GM18867 (cell line): ENCODE results near the gene RBM23.
A peak's percentile ranks its signal among the peaks of the same experiment; 100 is the strongest.

Experiments
- ATAC-seq: cut with Tn5 transposase; IDR thresholded peaks from one replicate; pipeline ENCODE4 v1.9.1; 2021; ENCODE audit warnings: mild to moderate bottlenecking, moderate library complexity; ENCODE audit not compliant: unreplicated experiment

The RBM23 gene

DNA sequence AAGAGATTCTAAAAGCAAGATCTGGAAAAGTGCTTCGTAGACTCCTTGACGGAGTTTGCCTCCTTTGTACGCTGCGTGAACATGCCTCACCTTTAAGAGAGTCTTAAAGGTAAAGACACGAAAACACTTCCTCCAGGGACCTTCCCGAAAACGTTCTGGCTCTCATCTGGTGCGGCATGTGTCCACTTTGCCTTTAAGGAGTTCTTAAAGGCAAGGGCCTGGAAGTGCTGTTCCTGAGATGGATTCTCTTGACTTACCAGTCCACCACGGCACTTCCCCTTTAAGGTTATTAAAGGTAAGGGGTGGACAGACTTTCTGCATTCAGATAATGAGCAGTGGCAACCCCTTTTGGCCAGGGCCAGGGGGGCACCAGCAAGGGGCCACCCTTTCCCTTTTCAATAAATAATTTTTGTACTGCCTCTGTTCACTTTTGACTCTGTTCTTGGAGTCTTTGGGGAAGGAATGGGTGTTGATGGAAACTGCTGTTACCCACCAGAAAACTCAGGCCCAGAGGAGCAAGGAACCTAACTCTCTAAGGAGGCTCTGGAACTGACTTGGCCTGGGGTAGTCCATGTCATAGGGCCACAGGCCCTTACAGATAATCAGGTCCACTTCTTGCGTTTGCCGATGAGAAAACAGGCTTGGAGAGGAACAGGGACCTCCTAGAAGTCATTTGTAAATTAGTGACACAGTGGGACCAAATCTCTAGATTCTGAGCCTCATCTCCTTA is 31.5 kb downstream of the RBM23 start:
- ATAC-seq = peak; percentile 36

- ATAC-seq = peak; percentile 53
Observed at GRCh38 chr14:22886500-22887259, 32.3 kb downstream of the RBM23 start.

DNA sequence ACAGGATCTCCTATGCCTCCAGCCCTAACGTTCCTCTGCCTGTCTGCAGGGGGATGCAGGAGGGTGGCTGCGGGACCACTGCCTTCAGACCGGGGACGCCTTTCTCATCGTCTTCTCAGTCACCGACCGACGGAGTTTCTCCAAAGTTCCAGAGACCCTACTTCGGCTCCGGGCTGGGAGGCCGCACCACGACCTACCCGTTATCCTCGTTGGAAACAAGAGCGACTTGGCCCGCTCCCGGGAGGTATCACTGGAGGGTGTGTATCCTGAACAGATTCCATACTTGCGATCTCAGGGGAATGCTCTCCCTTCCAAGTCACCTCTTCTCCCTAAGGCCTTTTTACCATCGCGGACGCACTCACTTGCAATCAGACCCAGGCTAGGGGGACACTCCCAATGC is 33.0 kb downstream of the RBM23 start:
- no peak for ATAC-seq

DNA sequence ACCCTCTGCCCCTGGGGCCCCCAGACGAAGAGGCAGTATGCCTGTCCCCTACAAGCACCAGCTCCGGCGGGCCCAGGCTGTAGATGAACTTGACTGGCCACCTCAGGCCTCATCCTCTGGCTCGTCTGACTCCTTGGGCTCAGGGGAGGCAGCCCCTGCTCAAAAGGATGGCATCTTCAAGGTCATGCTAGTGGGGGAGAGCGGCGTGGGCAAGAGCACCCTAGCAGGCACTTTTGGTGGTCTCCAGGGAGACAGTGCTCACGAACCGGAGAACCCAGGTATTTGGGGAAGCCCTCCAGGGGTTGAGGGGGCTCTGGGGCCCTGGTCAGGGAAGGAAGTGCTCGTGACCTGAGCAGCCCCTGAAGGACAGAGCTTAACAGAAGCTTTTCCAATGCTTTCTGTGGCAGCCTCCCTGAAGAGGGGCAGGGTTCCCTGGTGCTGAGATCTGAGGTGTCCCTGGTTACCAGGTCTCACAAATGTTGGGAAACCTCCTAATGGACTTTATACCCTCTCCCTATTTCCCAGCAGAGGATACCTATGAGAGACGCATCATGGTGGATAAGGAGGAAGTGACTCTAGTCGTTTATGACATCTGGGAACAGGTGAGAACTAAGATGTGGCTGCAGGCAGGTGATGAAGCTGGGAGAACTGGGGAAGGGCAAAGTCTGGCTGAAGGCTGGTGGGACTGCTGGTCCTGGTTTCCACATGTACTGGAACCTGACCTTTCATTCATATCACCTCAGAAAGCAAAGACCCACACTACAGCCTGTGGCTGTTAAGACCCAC is 34.0 kb downstream of the RBM23 start:
- ATAC-seq = no peak

- no peak for ATAC-seq
Observed at GRCh38 chr14:22884076-22884737, 34.7 kb downstream of the RBM23 start.

GRCh38 chr14:22883173-22883976 is 35.6 kb downstream of the RBM23 start, which contains the start of gene REM2:
TSS of gene REM2 (plus strand) at chr14:22883222. CDS start at chr14:22883288, 66 bp downstream.
- ATAC-seq = no peak

- no peak for ATAC-seq
Observed at GRCh38 chr14:22882529-22883172, 36.3 kb downstream of the RBM23 start.

DNA sequence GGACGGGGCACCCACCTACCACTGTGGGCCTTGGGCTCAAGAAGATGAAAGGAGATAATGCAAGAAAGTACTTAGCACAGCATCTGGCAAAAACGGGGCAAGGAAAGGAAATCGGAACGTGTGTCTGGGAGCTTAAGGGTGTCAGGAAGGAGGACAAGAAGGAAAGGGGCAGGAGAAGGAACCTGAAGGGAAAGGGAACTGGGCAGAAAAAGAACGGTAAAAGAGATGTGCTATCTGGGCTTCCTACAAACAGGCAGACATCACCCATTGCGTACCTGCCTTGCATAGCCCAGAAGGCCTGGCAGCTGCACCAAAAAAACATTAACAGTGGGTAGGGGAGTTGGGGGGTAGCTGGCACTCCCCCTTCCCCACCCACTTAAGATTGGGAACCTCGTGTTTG is 36.9 kb downstream of the RBM23 start:
- no peak for ATAC-seq

- no peak for ATAC-seq
Observed at GRCh38 chr14:22878271-22879246, 40.4 kb downstream of the RBM23 start.

- no peak for ATAC-seq
Observed at GRCh38 chr14:22877000-22877501, 41.9 kb downstream of the RBM23 start.

GRCh38 chr14:22875748-22876319 is 43.1 kb downstream of the RBM23 start:
- no peak for ATAC-seq

GRCh38 chr14:22875003-22875747 is 43.8 kb downstream of the RBM23 start:
- no peak for ATAC-seq

DNA sequence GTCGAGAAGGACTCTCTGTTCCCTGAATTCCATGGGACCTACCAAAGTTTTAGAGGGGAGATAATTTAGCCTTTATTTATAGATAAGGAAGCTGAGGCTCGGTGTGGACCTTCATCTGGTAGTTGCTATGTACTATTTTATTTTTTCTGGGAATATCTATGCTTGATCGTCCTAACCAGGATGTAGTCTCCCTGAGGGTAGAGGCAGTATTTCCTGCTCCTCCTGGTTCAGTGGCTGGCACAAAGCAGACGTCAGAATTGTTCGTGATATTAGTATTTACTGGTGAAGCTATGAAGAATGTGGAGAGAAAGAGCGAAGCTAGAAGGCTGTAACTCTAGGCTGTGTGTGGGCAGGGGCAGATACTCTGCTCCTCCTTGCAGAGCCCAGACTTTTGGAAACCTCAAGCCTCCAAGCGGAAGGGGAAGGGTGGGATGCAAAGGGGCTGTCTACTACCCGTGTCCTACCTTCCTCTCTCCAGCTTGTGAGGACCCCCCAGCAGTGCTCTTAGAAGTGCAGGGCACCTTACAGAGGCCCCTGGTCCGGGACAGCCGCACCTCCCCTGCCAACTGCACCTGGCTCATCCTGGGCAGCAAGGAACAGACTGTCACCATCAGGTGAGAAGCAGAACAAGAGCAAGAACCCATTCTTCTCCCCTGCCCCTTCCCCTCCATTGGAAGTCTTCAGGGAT is 46.0 kb downstream of the RBM23 start:
- ATAC-seq = no peak

DNA sequence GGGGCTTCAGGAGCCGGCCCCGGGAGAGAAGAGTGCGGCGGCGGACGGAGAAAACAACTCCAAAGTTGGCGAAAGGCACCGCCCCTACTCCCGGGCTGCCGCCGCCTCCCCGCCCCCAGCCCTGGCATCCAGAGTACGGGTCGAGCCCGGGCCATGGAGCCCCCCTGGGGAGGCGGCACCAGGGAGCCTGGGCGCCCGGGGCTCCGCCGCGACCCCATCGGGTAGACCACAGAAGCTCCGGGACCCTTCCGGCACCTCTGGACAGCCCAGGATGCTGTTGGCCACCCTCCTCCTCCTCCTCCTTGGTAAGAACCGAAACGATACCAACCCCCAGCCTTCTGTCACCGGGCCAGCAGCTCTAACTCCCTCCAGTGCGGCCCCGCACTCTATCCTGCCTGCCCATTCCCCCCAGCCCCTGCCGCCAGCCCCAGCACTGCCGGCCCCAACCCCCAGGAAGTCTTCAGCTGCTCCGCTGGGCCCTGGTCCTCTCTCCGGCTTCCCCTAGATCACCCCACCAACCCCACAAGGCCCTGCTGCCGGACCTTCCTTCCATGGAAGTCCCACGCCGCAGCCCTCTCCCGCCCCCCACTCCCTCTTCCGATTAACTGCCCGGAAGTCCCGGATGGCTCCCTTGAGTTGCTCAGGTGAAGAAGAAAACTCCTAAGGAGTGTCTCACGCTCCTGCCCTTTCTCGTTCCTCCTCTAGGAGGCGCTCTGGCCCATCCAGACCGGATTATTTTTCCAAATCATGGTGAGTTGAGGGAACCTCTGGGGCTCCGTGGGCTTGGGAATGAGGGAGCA is 46.7 kb downstream of the RBM23 start:
- ATAC-seq = peak; percentile 23

DNA sequence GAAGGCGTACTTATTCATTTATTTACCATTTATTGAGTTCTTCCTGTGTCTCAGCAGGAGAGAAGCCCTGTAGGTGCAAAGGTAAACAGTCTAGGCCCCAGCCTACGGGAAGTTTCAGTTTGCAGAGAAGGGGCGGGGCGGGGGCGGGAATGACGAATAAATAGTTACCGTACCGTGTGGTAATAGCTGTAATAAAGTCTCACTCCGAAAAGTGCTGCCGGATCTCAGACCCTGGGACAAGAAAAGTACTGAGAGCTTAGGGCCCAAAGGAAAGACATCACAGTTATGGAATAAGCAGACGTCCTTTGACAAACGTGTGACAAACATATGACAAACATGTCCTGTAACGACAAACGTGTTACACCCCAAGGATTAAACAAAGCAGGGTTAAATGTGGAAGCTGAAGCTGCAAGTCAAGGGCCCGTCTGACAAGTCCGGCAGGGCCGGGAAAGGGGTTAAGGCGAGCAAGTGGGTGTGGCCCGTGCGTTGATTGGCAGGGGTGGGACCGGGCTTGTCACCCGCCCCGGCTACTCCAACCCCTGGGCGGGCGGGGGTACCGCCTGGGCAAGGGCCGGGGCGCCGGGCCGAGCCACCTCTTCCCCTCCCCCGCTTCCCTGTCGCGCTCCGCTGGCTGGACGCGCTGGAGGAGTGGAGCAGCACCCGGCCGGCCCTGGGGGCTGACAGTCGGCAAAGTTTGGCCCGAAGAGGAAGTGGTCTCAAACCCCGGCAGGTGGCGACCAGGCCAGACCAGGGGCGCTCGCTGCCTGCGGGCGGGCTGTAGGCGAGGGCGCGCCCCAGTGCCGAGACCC is 47.5 kb downstream of the RBM23 start, which contains the start of gene LRP10:
TSS of gene LRP10 (plus strand) at position 517 of the 809 bp plus-strand sequence. CDS start 564 bp downstream, outside the sequence.
- peak; percentile 82 for ATAC-seq
